GM12875 (cell line): Measurements from ENCODE around the gene FAF1.
"Not testable (repeated sequence)": the region's sequence is repeated elsewhere in the genome, so short reads cannot be mapped to it uniquely, and the experiment has no call there.

Experiments
- H3K4me3 ChIP-seq: one replicate; pipeline ENCODE4 v1.5.1; 2011; ENCODE audit warnings: low read depth, low read length, control low read depth
- CTCF ChIP-seq: IDR thresholded peaks from 2 replicates; pipeline ENCODE4 v1.5.1; 2011; ENCODE audit warnings: low read depth, mild to moderate bottlenecking, control low read depth, inconsistent platforms, low read length, moderate library complexity, borderline replicate concordance; ENCODE audit not compliant: insufficient read depth

The FAF1 gene

GRCh38 chr1:50920409-50920808 lies 39.7 kb downstream of the FAF1 start:
- no peak for TF ChIP-seq CTCF
- no peak overlapping the region for H3K4me3 ChIP-seq

- no peak for TF ChIP-seq CTCF
- no peak overlapping the region for H3K4me3 ChIP-seq
These were observed 42.6 kb downstream of the FAF1 start for GRCh38 chr1:50917138-50918137.

GRCh38 chr1:50915621-50916020 lies 44.4 kb downstream of the FAF1 start:
- TF ChIP-seq CTCF, result no peak
- no peak overlapping the region for H3K4me3 ChIP-seq

GRCh38 chr1:50913954-50914353 lies 46.1 kb downstream of the FAF1 start:
- H3K4me3 ChIP-seq, result no peak overlapping the region
- no peak for TF ChIP-seq CTCF

GRCh38 chr1:50910356-50910755 lies 49.7 kb downstream of the FAF1 start:
- not testable (repeated sequence) for H3K4me3 ChIP-seq

GRCh38 chr1:50907610-50908009 lies 52.5 kb downstream of the FAF1 start:
- H3K4me3 ChIP-seq, result not testable (repeated sequence)

GRCh38 chr1:50906050-50906449 lies 54.0 kb downstream of the FAF1 start:
- not testable (repeated sequence) for H3K4me3 ChIP-seq

GRCh38 chr1:50902419-50902818 lies 57.6 kb downstream of the FAF1 start:
- TF ChIP-seq CTCF, result no peak
- H3K4me3 ChIP-seq, result no peak overlapping the region

- no peak for TF ChIP-seq CTCF
- H3K4me3 ChIP-seq, result no peak overlapping the region
These were observed 58.2 kb downstream of the FAF1 start for GRCh38 chr1:50901872-50902271.
